ENCODE measurements around the gene LACTB. TPM values are rescaled to one million over a fixed set of nuclear protein-coding genes. Genes with fewer than 3 reads are reported as not detected.

Gene LACTB
- total and polyA plus RNA-seq, 2 experiments from 2014 or later, result 15.2 to 20.9 TPM

- H4K20me1 ChIP-seq (replicated peaks; ENCODE audit: insufficient read depth), result no peaks in the 10 kb centered on the region
- TF ChIP-seq ETS1 (IDR thresholded peaks at IDR 0.05) (no peak), POLR2AphosphoS5 (IDR thresholded peaks at IDR 0.05; ENCODE audit: low read depth) (no peak), EZH2phosphoT487 (IDR thresholded peaks at IDR 0.05; ENCODE audit: unreplicated experiment) (no peak), ZNF331 (CRISPR knock-in tag; IDR thresholded peaks at IDR 0.05; ENCODE audit: low read depth) (no peak), STAT1 (IDR thresholded peaks at IDR 0.05; ENCODE audit: unreplicated experiment) (no peak), ZNF114 (CRISPR knock-in tag; IDR thresholded peaks at IDR 0.05) (no peak), CREB1 (CRISPR knock-in tag; IDR thresholded peaks at IDR 0.05; ENCODE audit: low read depth) (no peak), REST (IDR thresholded peaks at IDR 0.05; ENCODE audit: unreplicated experiment) (no peak), ZNF462 (CRISPR knock-in tag; IDR thresholded peaks at IDR 0.05) (no peak), NANOG (IDR thresholded peaks at IDR 0.05; ENCODE audit: borderline replicate concordance) (no peak), JUNB (IDR thresholded peaks at IDR 0.05; ENCODE audit: unreplicated experiment) (no peak), EZH2 (IDR thresholded peaks at IDR 0.05; ENCODE audit: low read depth, unreplicated experiment) (no peak)
- TF ChIP-seq, protein P1, sequence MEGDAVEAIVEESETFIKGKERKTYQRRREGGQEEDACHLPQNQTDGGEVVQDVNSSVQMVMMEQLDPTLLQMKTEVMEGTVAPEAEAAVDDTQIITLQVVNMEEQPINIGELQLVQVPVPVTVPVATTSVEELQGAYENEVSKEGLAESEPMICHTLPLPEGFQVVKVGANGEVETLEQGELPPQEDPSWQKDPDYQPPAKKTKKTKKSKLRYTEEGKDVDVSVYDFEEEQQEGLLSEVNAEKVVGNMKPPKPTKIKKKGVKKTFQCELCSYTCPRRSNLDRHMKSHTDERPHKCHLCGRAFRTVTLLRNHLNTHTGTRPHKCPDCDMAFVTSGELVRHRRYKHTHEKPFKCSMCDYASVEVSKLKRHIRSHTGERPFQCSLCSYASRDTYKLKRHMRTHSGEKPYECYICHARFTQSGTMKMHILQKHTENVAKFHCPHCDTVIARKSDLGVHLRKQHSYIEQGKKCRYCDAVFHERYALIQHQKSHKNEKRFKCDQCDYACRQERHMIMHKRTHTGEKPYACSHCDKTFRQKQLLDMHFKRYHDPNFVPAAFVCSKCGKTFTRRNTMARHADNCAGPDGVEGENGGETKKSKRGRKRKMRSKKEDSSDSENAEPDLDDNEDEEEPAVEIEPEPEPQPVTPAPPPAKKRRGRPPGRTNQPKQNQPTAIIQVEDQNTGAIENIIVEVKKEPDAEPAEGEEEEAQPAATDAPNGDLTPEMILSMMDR (conservative IDR thresholded peaks at IDR 0.05; ENCODE audit: low read depth in 2 of 2), result no peak
- peaks cover 8% of the 10 kb centered on the region; the same call in 1 of the 2 replicates for H3K36me3 ChIP-seq (ENCODE audit: insufficient read depth)
- peak overlapping the region; percentile 96 for H3K27ac ChIP-seq (ENCODE audit: low read depth)
- H3K27me3 ChIP-seq (ENCODE audit: insufficient read depth), result no peaks in the 10 kb centered on the region
- ATAC-seq (no peak), DNase-seq (ENCODE audit: low spot score) (no peak)
- peak overlapping the region; percentile 53; the same call in 1 of the 2 replicates for H3K27ac Mint-ChIP-seq
- no peak overlapping the region for H3K4me2 ChIP-seq
- no peaks in the 10 kb centered on the region for H3K79me2 ChIP-seq (replicated peaks; ENCODE audit: insufficient read depth)
- peaks cover 49% of the 10 kb centered on the region for H3K4me1 ChIP-seq (ENCODE audit: insufficient read depth)
- peaks cover 62% of the 10 kb centered on the region for H3K4me1 Mint-ChIP-seq
- H3K9me2 ChIP-seq (ENCODE audit: insufficient read depth), result no peaks in the 10 kb centered on the region
- no peak overlapping the region; the same call in 2 of the 3 replicates for H3K4me3 Mint-ChIP-seq
- peaks cover 35% of the 10 kb centered on the region for H3F3A ChIP-seq (replicated peaks; ENCODE audit: low read depth)
- no peaks in the 10 kb centered on the region for H3K9me3 Mint-ChIP-seq
- no peaks in the 10 kb centered on the region for H3K27me3 Mint-ChIP-seq (ENCODE audit: insufficient read depth, low read depth, poor library complexity)
- H3K4me3 ChIP-seq, result no peak overlapping the region
- no peak overlapping the region for H2AFZ ChIP-seq
- peaks cover 29% of the 10 kb centered on the region for H3K36me3 Mint-ChIP-seq (ENCODE audit: low read depth)
These were observed 48.0 kb upstream of the LACTB start for GRCh38 chr15:63073497-63074172.

Measured in GM23338 (cell line).